Caco-2 (cell line): Measurements from ENCODE around the gene ANKFN1. TPM values are rescaled to one million over a fixed set of nuclear protein-coding genes. Genes with fewer than 3 reads are reported as not detected.

Source experiments
- BruUV-seq: library from RNA; stranded (reverse); fragments of 400-500 nt; replicated peaks from 2 replicates; lab custom pipeline; 2021; lab: Mats Ljungman, UMichigan
- CTCF ChIA-PET: fragments of 300-600 bp; sonication (Branson Sonifier 250); formaldehyde crosslinking; loops from one replicate; lab custom pipeline; 2022; ENCODE audit warnings: antibody characterized with exemption; lab: Charles Lee
- POLR2A ChIA-PET: fragments of 300-600 bp; sonication (Branson Sonifier 250); formaldehyde crosslinking; loops from one replicate; lab custom pipeline; 2022; ENCODE audit warnings: antibody characterized with exemption; lab: Charles Lee
- DNase-seq, 2 experiments: peaks; one replicate each; pipeline versions ENCODE4 v3.0.0 to v3.0.0-alpha.2; 2020 to 2022
- H3K27me3 ChIP-seq: replicated peaks from 2 replicates; pipeline ENCODE4 v1.6.0; 2011; ENCODE audit warnings: low read length; ENCODE audit not compliant: control insufficient read depth, insufficient read depth
- H3K36me3 ChIP-seq: 2 replicates; pipeline ENCODE4 v1.5.1; 2011; ENCODE audit warnings: low read length; ENCODE audit not compliant: control insufficient read depth, insufficient read depth
- H3K4me1 ChIP-seq: fragments of 250-450 bp; sonication (Bioruptor Pico); 2 replicates; pipeline ENCODE4 v1.5.1; 2020; ENCODE audit warnings: mild to moderate bottlenecking
- H3K4me3 ChIP-seq: 2 replicates; pipeline ENCODE4 v1.5.1; 2011; ENCODE audit warnings: low read depth, mild to moderate bottlenecking, control low read depth, low read length
- H3K9me3 ChIP-seq: fragments of 250-450 bp; sonication (Bioruptor Pico); 2 replicates; pipeline ENCODE4 v1.5.1; 2020; ENCODE audit warnings: mild to moderate bottlenecking, moderate library complexity
- H3K27ac Mint-ChIP-seq: one replicate; pipeline ENCODE4 v1.8.0; 2022; ENCODE audit warnings: mixed read lengths; ENCODE audit not compliant: unreplicated experiment
- H3K27me3 Mint-ChIP-seq: one replicate; pipeline ENCODE4 v1.8.0; 2022; ENCODE audit warnings: mixed read lengths; ENCODE audit not compliant: insufficient read depth, unreplicated experiment
- H3K36me3 Mint-ChIP-seq: one replicate; pipeline ENCODE4 v1.8.0; 2022; ENCODE audit warnings: mild to moderate bottlenecking, mixed read lengths; ENCODE audit not compliant: insufficient read depth, unreplicated experiment
- H3K4me1 Mint-ChIP-seq: one replicate; pipeline ENCODE4 v1.8.0; 2022; ENCODE audit warnings: low read depth, mixed read lengths; ENCODE audit not compliant: unreplicated experiment
- H3K4me3 Mint-ChIP-seq: one replicate; pipeline ENCODE4 v1.8.0; 2022; ENCODE audit warnings: mild to moderate bottlenecking, moderate library complexity, mixed read lengths; ENCODE audit not compliant: unreplicated experiment
- H3K9me3 Mint-ChIP-seq: one replicate; pipeline ENCODE4 v1.8.0; 2022; ENCODE audit warnings: mixed read lengths; ENCODE audit not compliant: unreplicated experiment
- CTCF ChIP-seq, 2 experiments: fragments of 200-600 bp in 1 of 2; IDR thresholded peaks; 1 replicate in 1 of 2; 2 replicates in 1 of 2; pipeline versions ENCODE4 v1.5.1 to v1.8.0; 2011 to 2022; ENCODE audit warnings: antibody characterized with exemption in 1 of 2, control low read depth in 1 of 2, inconsistent platforms in 1 of 2, low read depth in 1 of 2, low read length in 1 of 2, mild to moderate bottlenecking in 1 of 2, moderate library complexity in 1 of 2; ENCODE audit not compliant: insufficient read depth in 1 of 2, severe bottlenecking in 1 of 2, unreplicated experiment in 1 of 2
- intact Hi-C: fragments of 100-400 bp; cut with micrococcal nuclease; formaldehyde crosslinking; loops from one replicate; pipeline ENCODE4 v1.10.0; 2022; ENCODE audit not compliant: unreplicated experiment
- total RNA-seq: library from RNA; stranded (reverse); gene quantifications from 2 replicates; pipeline ENCODE4 v1.2.3, GENCODE V29; 2022

The ANKFN1 gene
- total RNA-seq, 1 experiment from 2014 or later = 0.34 TPM

GRCh38 chr17:56322991-56323390, 169.7 kb downstream of the ANKFN1 start:
- ChIA-PET POLR2A (no interaction called here), CTCF (no interaction called here)
- Mint-ChIP-seq H3K4me3 (no peak overlapping the region), H3K9me3 (no peaks in the 10 kb centered on the region), H3K36me3 (no peaks in the 10 kb centered on the region), H3K27ac (no peak overlapping the region), H3K27me3 (peaks cover 7% of the 10 kb centered on the region), H3K4me1 (no peaks in the 10 kb centered on the region)
- H3K36me3 ChIP-seq = no peaks in the 10 kb centered on the region
- H3K9me3 ChIP-seq = no peaks in the 10 kb centered on the region
- no peak overlapping the region for H3K4me3 ChIP-seq
- BruUV-seq = no TSS peak
- intact Hi-C loops = loop anchor here (10.0 kb wide), 1 partner anchor 152 kb away; no protein-coding TSS in a partner anchor
- no peaks in the 10 kb centered on the region for H3K27me3 ChIP-seq
- DNase-seq = no peak
- TF ChIP-seq CTCF (IDR thresholded peaks at IDR 0.05; ENCODE audit: insufficient read depth in 1 of 2, low read depth in 1 of 2, low read length in 1 of 2, severe bottlenecking in 1 of 2, unreplicated experiment in 1 of 2) = no peak
- H3K4me1 ChIP-seq = no peaks in the 10 kb centered on the region

GRCh38 chr17:56324676-56325075, 171.4 kb downstream of the ANKFN1 start:
- Histone ChIP-seq H3K4me3 (no peak overlapping the region), H3K36me3 (no peaks in the 10 kb centered on the region), H3K9me3 (no peaks in the 10 kb centered on the region), H3K27me3 (no peaks in the 10 kb centered on the region), H3K4me1 (no peaks in the 10 kb centered on the region)
- intact Hi-C loops = loop anchor here (10.0 kb wide), 1 partner anchor 150 kb away; no protein-coding TSS in a partner anchor
- no peaks in the 10 kb centered on the region for H3K9me3 Mint-ChIP-seq
- CTCF ChIA-PET = no interaction called here
- POLR2A ChIA-PET = no interaction called here
- H3K27ac Mint-ChIP-seq = no peak overlapping the region
- no TSS peak for BruUV-seq
- H3K4me1 Mint-ChIP-seq = no peaks in the 10 kb centered on the region
- no peaks in the 10 kb centered on the region for H3K36me3 Mint-ChIP-seq
- peaks cover 7% of the 10 kb centered on the region for H3K27me3 Mint-ChIP-seq
- no peak for DNase-seq
- no peak for TF ChIP-seq CTCF (IDR thresholded peaks at IDR 0.05; ENCODE audit: insufficient read depth in 1 of 2, low read depth in 1 of 2, low read length in 1 of 2, severe bottlenecking in 1 of 2, unreplicated experiment in 1 of 2)
- no peak overlapping the region for H3K4me3 Mint-ChIP-seq

GRCh38 chr17:56325313-56326000, 172.2 kb downstream of the ANKFN1 start:
- POLR2A ChIA-PET = no interaction called here
- H3K4me1 ChIP-seq = no peaks in the 10 kb centered on the region
- CTCF ChIA-PET = no interaction called here
- no peaks in the 10 kb centered on the region for H3K9me3 ChIP-seq
- no peaks in the 10 kb centered on the region for H3K27me3 ChIP-seq
- intact Hi-C loops = loop anchor here (10.0 kb wide), 1 partner anchor 149 kb away; no protein-coding TSS in a partner anchor
- BruUV-seq = no TSS peak
- Mint-ChIP-seq H3K27me3 (peaks cover 7% of the 10 kb centered on the region), H3K9me3 (no peaks in the 10 kb centered on the region), H3K27ac (no peak overlapping the region), H3K4me1 (no peaks in the 10 kb centered on the region), H3K36me3 (no peaks in the 10 kb centered on the region), H3K4me3 (no peak overlapping the region)
- no peak overlapping the region for H3K4me3 ChIP-seq
- no peak for TF ChIP-seq CTCF (IDR thresholded peaks at IDR 0.05; ENCODE audit: insufficient read depth in 1 of 2, low read depth in 1 of 2, low read length in 1 of 2, severe bottlenecking in 1 of 2, unreplicated experiment in 1 of 2)
- no peak for DNase-seq
- H3K36me3 ChIP-seq = no peaks in the 10 kb centered on the region
